ENCODE measurements around the gene EPB42.

GRCh38 chr15:43226436-43227305, 5.9 kb upstream of the EPB42 start:
- TF ChIP-seq, protein P1, sequence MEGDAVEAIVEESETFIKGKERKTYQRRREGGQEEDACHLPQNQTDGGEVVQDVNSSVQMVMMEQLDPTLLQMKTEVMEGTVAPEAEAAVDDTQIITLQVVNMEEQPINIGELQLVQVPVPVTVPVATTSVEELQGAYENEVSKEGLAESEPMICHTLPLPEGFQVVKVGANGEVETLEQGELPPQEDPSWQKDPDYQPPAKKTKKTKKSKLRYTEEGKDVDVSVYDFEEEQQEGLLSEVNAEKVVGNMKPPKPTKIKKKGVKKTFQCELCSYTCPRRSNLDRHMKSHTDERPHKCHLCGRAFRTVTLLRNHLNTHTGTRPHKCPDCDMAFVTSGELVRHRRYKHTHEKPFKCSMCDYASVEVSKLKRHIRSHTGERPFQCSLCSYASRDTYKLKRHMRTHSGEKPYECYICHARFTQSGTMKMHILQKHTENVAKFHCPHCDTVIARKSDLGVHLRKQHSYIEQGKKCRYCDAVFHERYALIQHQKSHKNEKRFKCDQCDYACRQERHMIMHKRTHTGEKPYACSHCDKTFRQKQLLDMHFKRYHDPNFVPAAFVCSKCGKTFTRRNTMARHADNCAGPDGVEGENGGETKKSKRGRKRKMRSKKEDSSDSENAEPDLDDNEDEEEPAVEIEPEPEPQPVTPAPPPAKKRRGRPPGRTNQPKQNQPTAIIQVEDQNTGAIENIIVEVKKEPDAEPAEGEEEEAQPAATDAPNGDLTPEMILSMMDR (IDR thresholded peaks at IDR 0.05) = no peak
- no peak for TF ChIP-seq POLR2A (IDR thresholded peaks at IDR 0.05)
- no peak for TF ChIP-seq POLR2AphosphoS5 (IDR thresholded peaks at IDR 0.05)

Measured in gastroesophageal sphincter (tissue), 3 donors.